Measurements from ENCODE around the gene PRPF6.

Gene PRPF6

GRCh38 chr20:64082126-64082731, 101.3 kb downstream of the PRPF6 start:
- FAIRE-seq (peak; percentile 82), DNase-seq (ENCODE audit: insufficient read length, low spot score) (no peak)
